SJSA1 (cell line): ENCODE measurements around the gene VPS13C. TPM values are rescaled to one million over a fixed set of nuclear protein-coding genes. Genes with fewer than 3 reads are reported as not detected.

Experiments used
- DNase-seq, 2 experiments: peaks; one replicate each; pipeline ENCODE4 v3.0.0-alpha.2; 2015 to 2020; ENCODE audit warnings: low spot score in 2 of 2, low read depth in 1 of 2
- H3K27ac ChIP-seq: fragments of 250-450 bp; sonication (Bioruptor Pico); 2 replicates; pipeline ENCODE4 v1.5.1; 2020; ENCODE audit warnings: mild to moderate bottlenecking, moderate library complexity
- H3K27me3 ChIP-seq: fragments of 250-450 bp; sonication (Bioruptor Pico); replicated peaks from 2 replicates; pipeline ENCODE4 v1.5.1; 2020; ENCODE audit warnings: mild to moderate bottlenecking, moderate library complexity
- H3K36me3 ChIP-seq: fragments of 250-450 bp; sonication (Bioruptor Pico); 2 replicates; pipeline ENCODE4 v1.5.1; 2020; ENCODE audit warnings: mild to moderate bottlenecking
- H3K4me1 ChIP-seq: fragments of 250-450 bp; sonication (Bioruptor Pico); replicated peaks from 2 replicates; pipeline ENCODE4 v1.6.1; 2021; ENCODE audit warnings: mild to moderate bottlenecking
- H3K4me3 ChIP-seq: fragments of 250-450 bp; sonication (Bioruptor Pico); 2 replicates; pipeline ENCODE4 v1.5.1; 2020; ENCODE audit warnings: mild to moderate bottlenecking
- H3K9me3 ChIP-seq: fragments of 250-450 bp; sonication (Bioruptor Pico); replicated peaks from 2 replicates; pipeline ENCODE4 v1.5.1; 2020; ENCODE audit warnings: mild to moderate bottlenecking
- total RNA-seq: library from RNA; depleted of rRNA; stranded (reverse); fragments of >200 nt; shearing (Covaris generic); gene quantifications from 2 replicates; pipeline ENCODE4 v1.2.3, GENCODE V29; 2014; rRNA removed

Gene VPS13C
- total RNA-seq, 1 experiment from 2014 or later = 25.1 TPM

GRCh38 chr15:61818801-61819200 lies 241.4 kb downstream of the VPS13C start:
- no peaks in the 10 kb centered on the region for H3K36me3 ChIP-seq
- no peak overlapping the region for H3K4me3 ChIP-seq
- no peaks in the 10 kb centered on the region; the same call in 1 of the 2 replicates for H3K27me3 ChIP-seq
- peak in 1 of 2 experiments; percentile 0 for DNase-seq
- H3K9me3 ChIP-seq = no peaks in the 10 kb centered on the region
- no peak overlapping the region for H3K27ac ChIP-seq
- no peaks in the 10 kb centered on the region for H3K4me1 ChIP-seq

GRCh38 chr15:61816856-61817255 lies 243.4 kb downstream of the VPS13C start:
- no peak for DNase-seq

GRCh38 chr15:61815356-61816083 lies 244.7 kb downstream of the VPS13C start:
- no peak overlapping the region for H3K4me3 ChIP-seq
- no peak overlapping the region for H3K27ac ChIP-seq
- H3K36me3 ChIP-seq = no peaks in the 10 kb centered on the region
- no peaks in the 10 kb centered on the region; the same call in none of the 2 replicates for H3K27me3 ChIP-seq
- H3K9me3 ChIP-seq = no peaks in the 10 kb centered on the region
- DNase-seq = no peak
- no peaks in the 10 kb centered on the region for H3K4me1 ChIP-seq

More at GRCh38 chr15:61816856-61817255, 243.4 kb downstream of the VPS13C start:
- Histone ChIP-seq H3K36me3 (no peaks in the 10 kb centered on the region), H3K4me3 (no peak overlapping the region), H3K4me1 (no peaks in the 10 kb centered on the region), H3K27ac (no peak overlapping the region), H3K9me3 (no peaks in the 10 kb centered on the region), H3K27me3 (no peaks in the 10 kb centered on the region; the same call in none of the 2 replicates)

- Histone ChIP-seq H3K9me3 (no peaks in the 10 kb centered on the region), H3K4me3 (no peak overlapping the region)
- DNase-seq = no peak
These were observed 247.8 kb downstream of the VPS13C start for GRCh38 chr15:61812476-61812875.

GRCh38 chr15:61811952-61812351 lies 248.3 kb downstream of the VPS13C start:
- Histone ChIP-seq H3K9me3 (no peaks in the 10 kb centered on the region), H3K36me3 (no peaks in the 10 kb centered on the region), H3K4me3 (no peak overlapping the region), H3K27ac (no peak overlapping the region), H3K4me1 (no peaks in the 10 kb centered on the region), H3K27me3 (no peaks in the 10 kb centered on the region; the same call in none of the 2 replicates)
- no peak for DNase-seq

More at GRCh38 chr15:61812476-61812875, 247.8 kb downstream of the VPS13C start:
- no peaks in the 10 kb centered on the region for H3K4me1 ChIP-seq
- no peaks in the 10 kb centered on the region for H3K36me3 ChIP-seq
- no peaks in the 10 kb centered on the region; the same call in none of the 2 replicates for H3K27me3 ChIP-seq
- no peak overlapping the region for H3K27ac ChIP-seq

- Histone ChIP-seq H3K4me1 (no peaks in the 10 kb centered on the region), H3K27me3 (peaks cover 11% of the 10 kb centered on the region), H3K27ac (no peak overlapping the region), H3K9me3 (no peaks in the 10 kb centered on the region), H3K4me3 (no peak overlapping the region), H3K36me3 (no peaks in the 10 kb centered on the region)
- DNase-seq = no peak
These were observed 251.0 kb downstream of the VPS13C start for GRCh38 chr15:61809216-61809615.

GRCh38 chr15:61807281-61807929 lies 252.8 kb downstream of the VPS13C start:
- no peak overlapping the region for H3K4me3 ChIP-seq
- no peak for DNase-seq
- no peaks in the 10 kb centered on the region for H3K4me1 ChIP-seq
- H3K36me3 ChIP-seq = no peaks in the 10 kb centered on the region
- no peaks in the 10 kb centered on the region for H3K9me3 ChIP-seq
- H3K27ac ChIP-seq = no peak overlapping the region
- H3K27me3 ChIP-seq = peaks cover 11% of the 10 kb centered on the region

Other genes starting within 250 kb of the VPS13C start
- not detected in 2 replicates for gene C2CD4A, start 6.5 kb upstream of the VPS13C start, total RNA-seq
- not detected in 2 replicates for gene C2CD4B, start 104.8 kb upstream of the VPS13C start, total RNA-seq